Natural killer cell (primary cell): ENCODE measurements around the gene RAD51AP1. TPM values are rescaled to one million over a fixed set of nuclear protein-coding genes. Genes with fewer than 3 reads are reported as not detected.
A peak's percentile ranks its signal among the peaks of the same experiment; 100 is the strongest.
"Not testable (repeated sequence)": the region's sequence is repeated elsewhere in the genome, so short reads cannot be mapped to it uniquely, and the experiment has no call there.

Experiments
- ATAC-seq, 3 donors: fragments of 150-1000 bp in 2 of 3; fragments of 200-7000 bp in 1 of 3; cut with Tn5 transposase; 1 replicate in 1 of 3; 2 replicates in 2 of 3; pipeline ENCODE4 v1.10.0; 2021; ENCODE audit warnings: mild to moderate bottlenecking in 2 of 3, moderate library complexity in 2 of 3
- DNase-seq, 2 donors: peaks; one replicate each; pipeline versions ENCODE4 v3.0.0 to v3.0.0-alpha.2; 2013 to 2021; ENCODE audit warnings: mixed read lengths in 1 of 2
- H3K27ac ChIP-seq: one replicate; pipeline ENCODE4 v1.5.1; 2013; ENCODE audit warnings: mild to moderate bottlenecking, low read length
- H3K27me3 ChIP-seq: one replicate; pipeline ENCODE4 v1.6.1; 2013; ENCODE audit warnings: low read length; ENCODE audit not compliant: control insufficient read depth, insufficient read depth
- H3K36me3 ChIP-seq: one replicate; pipeline ENCODE4 v1.6.1; 2013; ENCODE audit warnings: low read length; ENCODE audit not compliant: control insufficient read depth, insufficient read depth
- H3K4me1 ChIP-seq: one replicate; pipeline ENCODE4 v1.6.1; 2013; ENCODE audit warnings: low read length; ENCODE audit not compliant: control insufficient read depth, insufficient read depth
- H3K4me3 ChIP-seq: one replicate; pipeline ENCODE4 v1.5.1; 2013; ENCODE audit warnings: low read length
- H3K9me3 ChIP-seq: one replicate; pipeline ENCODE4 v1.6.1; 2013; ENCODE audit warnings: low read length; ENCODE audit not compliant: control insufficient read depth, insufficient read depth
- H3K27ac Mint-ChIP-seq, 2 donors: one replicate each; pipeline ENCODE4 v1.8.0; 2022; ENCODE audit warnings: mild to moderate bottlenecking in 2 of 2, mixed read lengths in 2 of 2, moderate library complexity in 1 of 2
- H3K27me3 Mint-ChIP-seq, 2 donors: one replicate each; pipeline ENCODE4 v1.8.0; 2022; ENCODE audit warnings: low read depth in 2 of 2, mixed read lengths in 2 of 2
- H3K36me3 Mint-ChIP-seq: one replicate; pipeline ENCODE4 v1.8.0; 2022; ENCODE audit warnings: mixed read lengths
- H3K4me1 Mint-ChIP-seq, 2 donors: one replicate each; pipeline ENCODE4 v1.8.0; 2022; ENCODE audit warnings: mixed read lengths in 2 of 2
- H3K4me3 Mint-ChIP-seq: one replicate; pipeline ENCODE4 v1.8.0; 2022; ENCODE audit warnings: mild to moderate bottlenecking, moderate library complexity, mixed read lengths
- H3K9me3 Mint-ChIP-seq, 2 donors: one replicate each; pipeline ENCODE4 v1.8.0; 2022; ENCODE audit warnings: mixed read lengths in 2 of 2
- WGBS: methylation state at CpG from one replicate; pipeline ENCODE4 v1.1.7; 2013; ENCODE audit warnings: missing lambda C conversion rate; ENCODE audit not compliant: insufficient coverage; 5-methylcytosine and 5-hydroxymethylcytosine counted together
- intact Hi-C: fragments of 100-400 bp; cut with micrococcal nuclease; formaldehyde crosslinking; loops from one replicate; pipeline ENCODE4 v1.14.2; 2022
- total RNA-seq, 4 donors: library from RNA; stranded (reverse); fragments of 120-200 nt in 1 of 4; gene quantifications; one replicate each; pipeline versions ENCODE4 v1.2.3 to v1.2.4, GENCODE V29; 2013 to 2022
- TF ChIP-seq, protein P1 (sequence below): fragments of 200-600 bp; IDR thresholded peaks from one replicate; pipeline ENCODE4 v1.8.0; 2022; ENCODE audit warnings: antibody characterized with exemption

RAD51AP1 gene
- total RNA-seq, 3 donors from 2014 or later (not counting 1 experiment from before 2014, with no cell fraction given) = 3.4 to 5.4 (median 5.2) TPM

DNA sequence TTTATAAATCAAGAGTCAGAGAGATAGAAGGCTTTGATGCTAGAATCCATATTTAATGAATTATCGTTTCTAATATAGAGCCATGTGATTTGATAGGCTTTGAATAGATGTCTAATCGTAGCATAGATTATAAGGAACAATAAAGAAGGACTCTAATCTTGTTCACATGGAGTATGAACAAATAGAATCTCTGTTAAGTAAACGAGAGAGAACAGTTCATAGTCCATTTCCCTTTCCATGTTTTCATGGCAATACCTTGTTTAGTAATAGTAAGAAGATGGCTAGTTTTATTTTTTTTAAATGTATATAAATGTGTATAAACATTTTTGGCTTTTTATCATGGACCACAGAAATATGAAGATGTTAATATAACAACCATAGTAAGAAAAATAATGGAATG, 32.3 kb upstream of the RAD51AP1 start:
- WGBS = 100% methylated on average over 1 of the region's 3 CpGs
- Histone ChIP-seq H3K4me1 (no peaks in the 10 kb centered on the region), H3K9me3 (no peaks in the 10 kb centered on the region), H3K4me3 (no peak overlapping the region), H3K27me3 (no peaks in the 10 kb centered on the region), H3K36me3 (peaks cover 22% of the 10 kb centered on the region), H3K27ac (no peak overlapping the region)
- no peak for ATAC-seq
- intact Hi-C loops = no loop called here
- peaks cover 16% of the 10 kb centered on the region for H3K36me3 Mint-ChIP-seq
- H3K9me3 Mint-ChIP-seq = no peaks in the 10 kb centered on the region
- DNase-seq = no peak
- H3K4me3 Mint-ChIP-seq = no peak overlapping the region
- TF ChIP-seq, protein P1, sequence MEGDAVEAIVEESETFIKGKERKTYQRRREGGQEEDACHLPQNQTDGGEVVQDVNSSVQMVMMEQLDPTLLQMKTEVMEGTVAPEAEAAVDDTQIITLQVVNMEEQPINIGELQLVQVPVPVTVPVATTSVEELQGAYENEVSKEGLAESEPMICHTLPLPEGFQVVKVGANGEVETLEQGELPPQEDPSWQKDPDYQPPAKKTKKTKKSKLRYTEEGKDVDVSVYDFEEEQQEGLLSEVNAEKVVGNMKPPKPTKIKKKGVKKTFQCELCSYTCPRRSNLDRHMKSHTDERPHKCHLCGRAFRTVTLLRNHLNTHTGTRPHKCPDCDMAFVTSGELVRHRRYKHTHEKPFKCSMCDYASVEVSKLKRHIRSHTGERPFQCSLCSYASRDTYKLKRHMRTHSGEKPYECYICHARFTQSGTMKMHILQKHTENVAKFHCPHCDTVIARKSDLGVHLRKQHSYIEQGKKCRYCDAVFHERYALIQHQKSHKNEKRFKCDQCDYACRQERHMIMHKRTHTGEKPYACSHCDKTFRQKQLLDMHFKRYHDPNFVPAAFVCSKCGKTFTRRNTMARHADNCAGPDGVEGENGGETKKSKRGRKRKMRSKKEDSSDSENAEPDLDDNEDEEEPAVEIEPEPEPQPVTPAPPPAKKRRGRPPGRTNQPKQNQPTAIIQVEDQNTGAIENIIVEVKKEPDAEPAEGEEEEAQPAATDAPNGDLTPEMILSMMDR = no peak
- no peaks in the 10 kb centered on the region for H3K27me3 Mint-ChIP-seq
- H3K27ac Mint-ChIP-seq = peak overlapping the region in 1 of 2 donors; percentile 22
- peaks cover 15 to 16% of the 10 kb centered on the region in 2 donors for H3K4me1 Mint-ChIP-seq

DNA sequence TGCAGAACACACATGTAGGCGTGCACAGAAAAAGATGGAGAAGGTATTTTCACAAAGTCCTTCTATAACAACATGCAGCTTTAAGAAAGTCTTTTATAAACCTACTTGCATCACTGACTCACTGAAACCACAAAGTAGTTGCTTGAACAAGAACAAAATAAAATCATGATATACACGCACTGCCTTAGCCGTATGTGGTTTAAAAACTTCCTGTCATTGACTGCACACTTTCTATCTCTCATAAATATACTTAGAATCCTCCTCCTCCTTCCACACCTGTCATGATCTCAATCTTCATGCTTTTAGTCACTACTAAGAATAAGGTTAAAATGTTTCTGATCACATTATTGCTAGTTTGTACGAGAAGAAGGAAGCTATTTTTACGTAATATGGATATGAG, 31.8 kb upstream of the RAD51AP1 start:
- no peak overlapping the region for H3K4me3 ChIP-seq
- ATAC-seq (peak in 2 of 3 donors; percentile 57 to 64), DNase-seq (peak in 1 of 2 donors; percentile 73)
- no peaks in the 10 kb centered on the region for H3K4me1 ChIP-seq
- H3K9me3 Mint-ChIP-seq = no peaks in the 10 kb centered on the region
- peaks cover 15 to 16% of the 10 kb centered on the region in 2 donors for H3K4me1 Mint-ChIP-seq
- H3K27ac Mint-ChIP-seq = peak overlapping the region; percentile 11 to 22
- H3K36me3 ChIP-seq = peaks cover 20% of the 10 kb centered on the region
- peak overlapping the region; percentile 0 for H3K4me3 Mint-ChIP-seq
- intact Hi-C loops = no loop called here
- H3K27me3 Mint-ChIP-seq = no peaks in the 10 kb centered on the region
- peaks cover 16% of the 10 kb centered on the region for H3K36me3 Mint-ChIP-seq
- H3K27me3 ChIP-seq = no peaks in the 10 kb centered on the region
- 12% methylated on average over 4 of the region's 5 CpGs for WGBS
- TF ChIP-seq, protein P1 = no peak
- no peaks in the 10 kb centered on the region for H3K9me3 ChIP-seq
- H3K27ac ChIP-seq = no peak overlapping the region

DNA sequence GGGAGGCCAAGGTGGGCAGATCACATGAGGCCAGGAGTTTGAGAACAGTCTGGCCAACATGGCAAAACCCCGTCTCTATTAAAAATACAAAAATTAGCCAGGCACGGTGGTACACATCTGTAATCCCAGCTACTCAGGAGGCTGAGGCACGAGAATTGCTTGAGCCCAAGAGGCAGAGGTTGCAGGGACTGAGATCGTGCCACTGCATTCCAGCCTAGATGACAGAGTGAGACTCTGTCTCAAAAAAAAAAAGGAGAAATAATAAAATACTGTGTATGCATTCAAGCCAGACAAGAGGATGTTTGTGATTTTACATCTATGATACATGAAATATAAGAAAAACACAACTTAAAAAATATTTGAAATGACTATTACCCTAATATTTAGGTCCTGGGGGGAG, 30.2 kb upstream of the RAD51AP1 start:
- ATAC-seq, H3K27me3 ChIP-seq, H3K27ac ChIP-seq, H3K27ac Mint-ChIP-seq, H3K4me1 ChIP-seq, H3K4me3 ChIP-seq, H3K9me3 Mint-ChIP-seq, H3K27me3 Mint-ChIP-seq, H3K9me3 ChIP-seq, H3K4me3 Mint-ChIP-seq, DNase-seq, intact Hi-C loops: not testable (repeated sequence)
- H3K36me3 Mint-ChIP-seq = peaks cover 15% of the 10 kb centered on the region
- WGBS = 98% methylated on average over 4 of the region's 4 CpGs
- peaks cover 15 to 16% of the 10 kb centered on the region in 2 donors for H3K4me1 Mint-ChIP-seq
- peaks cover 14% of the 10 kb centered on the region for H3K36me3 ChIP-seq

DNA sequence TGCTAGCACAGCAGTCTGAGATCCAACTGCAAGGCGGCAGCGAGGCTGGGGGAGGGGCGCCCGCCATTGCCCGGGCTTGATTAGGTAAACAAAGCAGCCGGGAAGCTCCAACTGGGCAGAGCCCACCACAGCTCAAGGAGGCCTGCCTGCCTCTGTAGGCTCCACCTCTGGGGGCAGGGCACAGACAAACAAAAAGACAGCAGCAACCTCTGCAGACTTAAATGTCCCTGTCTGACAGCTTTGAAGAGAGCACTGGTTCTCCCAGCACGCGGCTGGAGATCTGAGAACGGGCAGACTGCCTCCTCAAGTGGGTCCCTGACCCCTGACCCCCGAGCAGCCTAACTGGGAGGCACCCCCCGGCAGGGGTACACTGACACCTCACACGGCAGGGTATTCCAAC, 29.4 kb upstream of the RAD51AP1 start:
- H3K9me3 Mint-ChIP-seq, H3K36me3 Mint-ChIP-seq, H3K27me3 ChIP-seq, H3K9me3 ChIP-seq, H3K27ac ChIP-seq, intact Hi-C loops, H3K4me3 Mint-ChIP-seq, H3K27me3 Mint-ChIP-seq, H3K4me3 ChIP-seq, DNase-seq, ATAC-seq, H3K4me1 ChIP-seq, H3K27ac Mint-ChIP-seq, H3K36me3 ChIP-seq: not testable (repeated sequence)
- peaks cover 15 to 16% of the 10 kb centered on the region in 2 donors for H3K4me1 Mint-ChIP-seq
- WGBS = 100% methylated on average over 3 of the region's 12 CpGs
